ENCODE results near the gene OSBPL8.
A peak's percentile ranks its signal among the peaks of the same experiment; 100 is the strongest.
"Not testable (repeated sequence)": the region's sequence is repeated elsewhere in the genome, so short reads cannot be mapped to it uniquely, and the experiment has no call there.

Gene OSBPL8

DNA sequence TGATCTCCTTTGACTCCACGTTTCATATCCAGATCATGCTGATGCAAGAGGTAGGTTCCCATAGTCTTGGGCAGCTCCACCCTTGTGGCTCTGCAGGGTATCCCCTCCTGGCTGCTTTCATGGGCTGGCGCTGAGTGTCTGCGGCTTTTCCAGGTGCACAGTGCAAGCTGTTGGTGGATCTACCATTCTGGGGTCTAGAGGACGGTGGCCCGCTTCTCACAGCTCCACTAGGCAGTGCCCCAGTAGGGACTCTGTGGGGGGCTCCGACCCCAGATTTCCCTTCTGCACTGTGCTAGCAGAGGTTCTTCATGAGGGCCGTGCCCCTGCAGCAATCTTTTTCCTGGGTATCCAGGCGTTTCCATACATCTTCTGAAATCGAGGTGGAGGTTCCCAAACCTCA is 199.3 kb downstream of the OSBPL8 start:
- DNase-seq (ENCODE audit: low spot score), result no peak

GRCh38 chr12:76356071-76356470 is 203.5 kb downstream of the OSBPL8 start:
- no peak for DNase-seq (ENCODE audit: low spot score)

- DNase-seq (ENCODE audit: low spot score), result peak; percentile 82
Observed at GRCh38 chr12:76348079-76348901, 211.3 kb downstream of the OSBPL8 start, which contains the start of gene BBS10. Gene BBS10 (minus strand): TSS chr12:76348415. CDS start chr12:76348358, 57 bp downstream.

- no peak for DNase-seq (ENCODE audit: low spot score)
Observed at GRCh38 chr12:76346798-76347420, 212.7 kb downstream of the OSBPL8 start.

DNA sequence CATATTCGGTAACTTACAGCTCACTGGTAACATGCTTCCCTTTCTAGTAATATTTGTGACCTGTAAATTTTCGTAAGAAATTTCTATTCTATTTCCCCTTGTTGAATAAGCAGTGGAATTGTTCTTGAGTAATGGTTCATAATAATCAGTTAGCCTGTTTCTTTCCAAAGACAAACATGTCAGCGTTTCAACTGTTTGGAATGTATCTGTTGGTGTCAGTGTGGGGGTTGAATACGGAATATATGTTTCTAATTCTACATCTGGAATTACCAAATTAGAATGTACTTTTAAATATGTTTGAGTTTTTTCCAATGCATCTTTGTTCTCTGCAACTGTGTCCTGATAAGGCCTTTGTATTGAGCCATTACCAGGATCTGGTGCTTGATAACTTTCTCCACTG is 213.3 kb downstream of the OSBPL8 start:
- no peak for DNase-seq (ENCODE audit: low spot score)

- DNase-seq (ENCODE audit: low spot score), result no peak
Observed at GRCh38 chr12:76345569-76345968, 214.0 kb downstream of the OSBPL8 start.

DNA sequence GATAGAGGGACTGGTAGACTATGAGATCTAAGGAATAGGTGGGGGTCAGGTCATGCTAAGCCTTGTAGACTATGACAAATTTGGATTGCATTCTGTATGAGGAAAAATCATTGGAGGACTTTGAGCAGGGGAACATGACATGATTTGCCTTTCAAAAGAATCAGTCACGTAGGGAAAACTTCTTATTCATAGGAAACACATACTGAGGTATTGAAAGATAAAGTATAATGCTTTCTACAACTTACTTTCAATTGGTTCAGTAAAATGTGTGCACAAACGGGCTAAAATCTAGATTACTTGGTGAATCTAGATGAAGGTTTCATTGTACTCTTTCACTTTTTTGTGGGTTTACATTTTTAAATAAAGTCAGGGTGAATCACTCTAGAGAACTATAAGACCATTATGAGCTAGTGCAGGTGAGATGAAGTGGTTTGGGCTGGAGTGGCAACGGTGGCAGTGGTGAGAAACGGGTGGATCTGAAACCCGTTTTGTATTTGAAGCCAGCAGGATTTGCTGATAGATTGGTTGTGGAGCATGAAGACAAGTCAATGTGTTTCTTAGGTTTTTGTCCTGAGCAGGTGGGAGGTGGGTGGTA is 218.0 kb downstream of the OSBPL8 start:
- DNase-seq (ENCODE audit: low spot score), result no peak

DNA sequence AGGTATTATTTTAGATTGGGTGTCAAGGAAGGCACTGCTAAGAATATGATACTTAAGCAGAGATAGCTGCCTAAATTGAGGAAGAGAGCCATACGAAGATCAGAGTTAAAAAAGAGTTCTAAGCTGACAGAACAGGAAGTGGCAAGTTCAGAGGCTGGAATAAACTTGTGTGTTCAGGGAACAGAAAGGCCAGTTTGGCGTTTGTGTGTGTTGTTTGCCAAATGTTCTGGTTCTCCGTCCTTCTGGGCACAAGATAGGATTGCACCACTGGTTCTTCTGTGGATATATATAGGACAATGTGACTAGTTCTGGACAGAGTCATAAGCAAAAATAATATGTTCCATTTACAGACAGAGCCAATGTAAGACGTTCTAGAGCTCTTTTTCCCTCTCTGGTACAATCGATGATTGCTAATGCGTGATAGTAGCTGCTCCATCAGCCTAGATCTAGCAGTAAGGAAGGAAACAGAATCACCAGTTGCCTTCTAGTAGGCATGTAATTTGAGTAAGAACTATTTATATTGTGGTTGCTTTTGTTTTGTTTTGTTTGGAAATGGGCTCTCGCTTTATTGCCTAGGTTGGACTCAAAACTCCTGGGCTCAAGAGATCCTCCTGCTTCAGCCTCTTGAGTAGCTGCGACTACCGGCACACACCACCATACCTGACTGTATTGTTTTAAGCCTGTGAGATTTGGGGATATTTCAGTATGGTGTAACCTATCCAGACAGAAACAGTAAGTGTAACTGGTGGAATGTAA is 218.7 kb downstream of the OSBPL8 start:
- no peak for DNase-seq (ENCODE audit: low spot score)

DNA sequence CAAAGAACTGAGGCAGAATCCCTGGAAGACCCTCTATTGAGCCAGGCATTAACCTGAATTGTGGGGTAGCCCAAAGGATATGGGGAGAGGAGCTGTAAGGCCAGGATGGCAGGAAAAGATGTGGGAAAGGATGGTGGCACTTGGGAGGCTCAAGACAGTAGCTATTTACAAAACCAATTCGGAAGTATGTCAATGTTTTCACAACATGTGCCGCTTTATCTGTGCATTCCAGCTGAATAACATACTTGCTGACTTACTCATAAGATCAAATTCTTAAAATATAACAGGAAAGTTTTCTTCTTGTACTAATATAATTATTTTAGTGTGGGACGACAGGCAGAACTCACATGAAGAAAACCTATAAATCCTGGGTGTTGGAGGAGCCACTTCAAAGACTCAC is 222.0 kb downstream of the OSBPL8 start:
- no peak for DNase-seq (ENCODE audit: low spot score)

- DNase-seq (ENCODE audit: low spot score), result no peak
Observed at GRCh38 chr12:76332606-76333005, 227.0 kb downstream of the OSBPL8 start.

- no peak for DNase-seq (ENCODE audit: low spot score)
Observed at GRCh38 chr12:76329606-76330005, 230.0 kb downstream of the OSBPL8 start.

GRCh38 chr12:76329159-76329558 is 230.4 kb downstream of the OSBPL8 start:
- no peak for DNase-seq (ENCODE audit: low spot score)

- DNase-seq (ENCODE audit: low spot score), result not testable (repeated sequence)
Observed at GRCh38 chr12:76319595-76320319, 239.8 kb downstream of the OSBPL8 start.

GRCh38 chr12:76318773-76319594 is 240.6 kb downstream of the OSBPL8 start:
- DNase-seq (ENCODE audit: low spot score), result no peak

- no peak for DNase-seq (ENCODE audit: low spot score)
Observed at GRCh38 chr12:76317976-76318375, 241.6 kb downstream of the OSBPL8 start.

DNA sequence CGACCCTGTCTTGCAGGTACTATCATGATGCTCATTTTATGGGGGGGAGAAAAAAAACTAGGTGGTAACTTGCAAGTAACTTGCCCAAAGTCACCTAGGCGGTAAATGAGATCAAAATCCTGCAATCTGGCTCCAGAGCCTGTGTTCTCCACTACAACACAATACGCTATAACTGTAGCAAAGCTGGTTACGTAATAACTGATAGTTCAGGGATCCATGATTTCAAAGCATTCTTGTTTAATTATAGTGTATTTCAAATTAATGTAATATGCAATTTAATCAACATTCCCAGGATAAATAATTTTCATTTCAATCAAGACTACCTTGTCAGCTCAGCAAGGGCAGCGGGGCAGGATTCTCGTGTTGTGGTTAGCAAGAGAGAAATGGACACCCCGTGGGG is 243.1 kb downstream of the OSBPL8 start:
- DNase-seq (ENCODE audit: low spot score), result no peak

- no peak for DNase-seq (ENCODE audit: low spot score)
Observed at GRCh38 chr12:76313299-76313698, 246.3 kb downstream of the OSBPL8 start.

GRCh38 chr12:76312315-76312714 is 247.3 kb downstream of the OSBPL8 start:
- DNase-seq (ENCODE audit: low spot score), result no peak

DNA sequence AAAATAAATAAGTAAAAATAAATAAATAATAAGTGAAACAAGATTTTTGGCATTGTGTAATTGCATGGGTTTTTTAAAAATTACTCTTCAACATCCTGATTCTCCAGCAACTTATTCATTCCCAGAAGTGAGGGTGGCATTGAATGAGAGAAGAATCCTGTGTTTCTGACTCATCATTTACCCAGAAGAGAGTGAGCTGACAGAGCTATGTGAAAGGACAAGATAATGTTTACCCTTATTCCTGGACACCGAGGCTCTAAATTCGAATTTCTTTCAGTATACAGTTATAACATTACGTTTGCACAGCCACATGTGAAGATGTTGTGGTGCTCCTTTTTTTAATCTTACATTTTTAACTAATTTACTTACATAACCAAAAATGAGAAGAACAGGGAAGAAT is 247.8 kb downstream of the OSBPL8 start:
- DNase-seq (ENCODE audit: low spot score), result no peak

DNA sequence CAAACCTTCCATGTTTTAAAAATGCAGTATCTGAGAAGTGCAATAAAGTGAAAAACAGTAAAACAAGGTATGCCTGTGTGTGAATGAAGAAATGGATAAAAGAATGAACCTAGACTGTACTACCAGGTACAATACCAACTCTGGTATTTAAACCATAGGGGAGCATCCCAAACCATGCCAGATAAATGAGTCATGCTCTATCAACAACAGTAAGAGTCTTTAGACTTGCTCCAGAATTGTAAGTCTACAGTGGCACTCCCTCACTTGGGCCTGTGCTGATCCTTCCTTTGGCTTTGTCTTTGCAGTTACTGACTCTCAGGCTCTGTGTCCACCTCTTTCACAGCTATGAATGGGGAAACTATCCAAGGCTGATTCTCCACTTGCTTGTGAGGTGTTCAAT is 249.5 kb downstream of the OSBPL8 start:
- no peak for DNase-seq (ENCODE audit: low spot score)

GRCh38 chr12:76308866-76309265 is 250.7 kb downstream of the OSBPL8 start:
- DNase-seq (ENCODE audit: low spot score), result no peak
